H1 (cell line): ENCODE data around the gene WDFY3. TPM values are rescaled to one million over a fixed set of nuclear protein-coding genes. Genes with fewer than 3 reads are reported as not detected.
A peak's percentile ranks its signal among the peaks of the same experiment; 100 is the strongest.

Experiments used
- CTCF ChIA-PET: fragments of 300-600 bp; sonication (Branson Sonifier 250); formaldehyde crosslinking; loops from one replicate; lab custom pipeline; 2021; ENCODE audit not compliant: partially characterized antibody; lab: Charles Lee
- POLR2A ChIA-PET: fragments of 300-600 bp; sonication (Branson Sonifier 250); formaldehyde crosslinking; loops from one replicate; lab custom pipeline; 2021; ENCODE audit warnings: inconsistent platforms; ENCODE audit not compliant: partially characterized antibody; lab: Charles Lee
- DNase-seq, 2 experiments: peaks; one replicate each; pipeline versions ENCODE4 v3.0.0 to v3.0.0-alpha.2; 2010 to 2022; ENCODE audit warnings: low spot score in 2 of 2, low read depth in 1 of 2, mixed read lengths in 1 of 2
- FAIRE-seq: peaks from 2 replicates; lab custom pipeline; 2011; peaks lifted over from hg19 to GRCh38; lab: Jason Lieb, UNC
- H2AFZ ChIP-seq: 2 replicates; pipeline ENCODE4 v1.8.1; 2012; ENCODE audit warnings: low read length, inconsistent platforms
- H2AK5ac ChIP-seq: 2 replicates; pipeline ENCODE4 v1.6.1; 2013; ENCODE audit warnings: low read depth, low read length
- H2BK120ac ChIP-seq: replicated peaks from 2 replicates; pipeline ENCODE3; 2013; ENCODE audit warnings: low read depth, low read length, inconsistent platforms
- H2BK12ac ChIP-seq: 2 replicates; pipeline ENCODE4 v1.6.1; 2013; ENCODE audit warnings: low read depth, low read length
- H2BK15ac ChIP-seq: 2 replicates; pipeline ENCODE4 v1.6.1; 2013; ENCODE audit warnings: low read length
- H2BK20ac ChIP-seq: 2 replicates; pipeline ENCODE4 v1.6.1; 2013; ENCODE audit warnings: low read length
- H2BK5ac ChIP-seq: 2 replicates; pipeline ENCODE4 v1.6.1; 2013; ENCODE audit warnings: low read depth, low read length
- H3K14ac ChIP-seq: 2 replicates; pipeline ENCODE4 v1.6.1; 2013; ENCODE audit warnings: inconsistent platforms; ENCODE audit not compliant: insufficient read length
- H3K18ac ChIP-seq: 2 replicates; pipeline ENCODE4 v1.6.1; 2013; ENCODE audit warnings: low read length; ENCODE audit errors: extremely low read depth
- H3K23ac ChIP-seq: 2 replicates; pipeline ENCODE4 v1.6.1; 2013; ENCODE audit warnings: inconsistent platforms; ENCODE audit not compliant: insufficient read length
- H3K23me2 ChIP-seq: 2 replicates; pipeline ENCODE4 v1.6.1; 2013; ENCODE audit warnings: low read depth, low read length
- H3K27ac ChIP-seq: 2 replicates; pipeline ENCODE4 v1.6.1; 2011; ENCODE audit warnings: low read depth, low read length, inconsistent platforms
- H3K27me3 ChIP-seq, 4 experiments: replicated peaks in 1 of 4; 1 replicate in 1 of 4; 2 replicates in 3 of 4; pipeline versions ENCODE4 v1.6.1 to v1.8.1; 2011 to 2013; ENCODE audit warnings: low read length in 3 of 4, mild to moderate bottlenecking in 3 of 4, inconsistent platforms in 2 of 4, mixed read lengths in 2 of 4, moderate library complexity in 1 of 4; ENCODE audit not compliant: control insufficient read depth in 3 of 4, insufficient read depth in 3 of 4; ENCODE audit errors: extremely low read depth in 1 of 4
- H3K36me3 ChIP-seq, 4 experiments: 2 replicates each; pipeline versions ENCODE4 v1.6.1 to v1.8.1; 2011 to 2013; ENCODE audit warnings: mild to moderate bottlenecking in 4 of 4, low read length in 3 of 4, moderate library complexity in 2 of 4, control low read depth in 1 of 4, inconsistent platforms in 1 of 4; ENCODE audit not compliant: insufficient read depth in 4 of 4, control insufficient read depth in 2 of 4
- H3K4ac ChIP-seq: replicated peaks from 2 replicates; pipeline ENCODE3; 2013; ENCODE audit warnings: low read length, low read depth, mixed read lengths, inconsistent platforms; ENCODE audit not compliant: insufficient read length
- H3K4me1 ChIP-seq, 4 experiments: replicated peaks in 1 of 4; 1 replicate in 1 of 4; 2 replicates in 3 of 4; pipeline versions ENCODE4 v1.6.1 to v1.8.1; 2011 to 2013; ENCODE audit warnings: low read length in 3 of 4, inconsistent platforms in 2 of 4, mixed read lengths in 1 of 4; ENCODE audit not compliant: insufficient read depth in 4 of 4, control insufficient read depth in 3 of 4
- H3K4me2 ChIP-seq, 2 experiments: 2 replicates each; pipeline versions ENCODE4 v1.6.1 to v1.8.1; 2011 to 2013; ENCODE audit warnings: low read depth in 2 of 2, low read length in 2 of 2, control low read depth in 1 of 2, inconsistent platforms in 1 of 2, mild to moderate bottlenecking in 1 of 2; ENCODE audit not compliant: insufficient read depth in 1 of 2
- H3K4me3 ChIP-seq, 4 experiments: fragments of 200-600, 300-600 bp in 1 of 4; sonication (generic), shearing (Covaris generic), sonication (Bioruptor Twin) in 1 of 4; 2 replicates each; pipeline versions ENCODE4 v1.5.1 to v1.8.1; 2011 to 2016; ENCODE audit warnings: low read length in 4 of 4, low read depth in 3 of 4, control low read depth in 2 of 4, inconsistent platforms in 2 of 4, mild to moderate bottlenecking in 2 of 4, mixed read lengths in 1 of 4, moderate library complexity in 1 of 4; ENCODE audit not compliant: insufficient read depth in 2 of 4; ENCODE audit errors: extremely low read depth in 1 of 4
- H3K56ac ChIP-seq: replicated peaks from 2 replicates; pipeline ENCODE3; 2013; ENCODE audit warnings: low read depth, mild to moderate bottlenecking, mixed read lengths, low read length, inconsistent platforms; ENCODE audit not compliant: insufficient read length
- H3K79me1 ChIP-seq: 2 replicates; pipeline ENCODE4 v1.6.1; 2013; ENCODE audit warnings: low read depth, low read length, control low read depth
- H3K79me2 ChIP-seq, 2 experiments: 2 replicates each; pipeline versions ENCODE4 v1.6.1 to v1.8.1; 2012 to 2013; ENCODE audit warnings: low read length in 2 of 2, mild to moderate bottlenecking in 2 of 2, inconsistent platforms in 1 of 2; ENCODE audit not compliant: insufficient read depth in 2 of 2, control insufficient read depth in 1 of 2
- H3K9ac ChIP-seq, 4 experiments: replicated peaks in 1 of 4; 1 replicate in 1 of 4; 2 replicates in 3 of 4; pipeline versions ENCODE4 v1.6.1 to v1.8.1; 2011 to 2013; ENCODE audit warnings: low read depth in 3 of 4, low read length in 3 of 4, control low read depth in 2 of 4, mild to moderate bottlenecking in 2 of 4, moderate library complexity in 2 of 4, inconsistent platforms in 1 of 4; ENCODE audit errors: extremely low read depth in 1 of 4
- H3K9me3 ChIP-seq, 2 experiments: 2 replicates each; pipeline versions ENCODE4 v1.6.1 to v1.8.1; 2012 to 2013; ENCODE audit warnings: mild to moderate bottlenecking in 2 of 2, moderate library complexity in 2 of 2, control low read depth in 1 of 2, inconsistent platforms in 1 of 2, low read depth in 1 of 2, low read length in 1 of 2, mixed read lengths in 1 of 2; ENCODE audit not compliant: insufficient read depth in 2 of 2
- H4K20me1 ChIP-seq, 2 experiments: replicated peaks in 1 of 2; 2 replicates each; pipeline versions ENCODE3 to v1.8.1; 2011 to 2013; ENCODE audit warnings: inconsistent platforms in 2 of 2, low read length in 2 of 2, mild to moderate bottlenecking in 1 of 2; ENCODE audit not compliant: insufficient read depth in 2 of 2, control insufficient read depth in 1 of 2
- H4K5ac ChIP-seq: 2 replicates; pipeline ENCODE4 v1.6.1; 2013; ENCODE audit warnings: low read length, low read depth, mixed read lengths, inconsistent platforms; ENCODE audit not compliant: insufficient read length
- H4K8ac ChIP-seq: 2 replicates; pipeline ENCODE4 v1.8.0; 2013; ENCODE audit warnings: mild to moderate bottlenecking, moderate library complexity, low read length, inconsistent platforms; ENCODE audit not compliant: insufficient read depth; ENCODE audit errors: extremely low read depth
- H4K91ac ChIP-seq: replicated peaks from 2 replicates; pipeline ENCODE3; 2013; ENCODE audit warnings: low read length, mixed read lengths, inconsistent platforms; ENCODE audit not compliant: insufficient read length
- CEBPB ChIP-seq: IDR thresholded peaks from 2 replicates; pipeline ENCODE4 v1.6.1; 2012; ENCODE audit warnings: low read depth, low read length
- CTBP2 ChIP-seq: IDR thresholded peaks from 2 replicates; pipeline ENCODE4 v1.7.0; 2011; ENCODE audit warnings: borderline replicate concordance, mild to moderate bottlenecking, moderate library complexity, mixed read lengths, low read length; ENCODE audit not compliant: insufficient read depth, insufficient read length
- FOSL1 ChIP-seq: IDR thresholded peaks from 2 replicates; pipeline ENCODE4 v1.6.1; 2011; ENCODE audit warnings: mild to moderate bottlenecking, low read depth, low read length, moderate library complexity; ENCODE audit not compliant: insufficient read depth
- JUN ChIP-seq: IDR thresholded peaks from 2 replicates; pipeline ENCODE4 v1.6.1; 2011; ENCODE audit warnings: low read depth, mild to moderate bottlenecking, improper control_type of control experiment, low read length
- NANOG ChIP-seq: IDR thresholded peaks from 2 replicates; pipeline ENCODE4 v1.6.1; 2011; ENCODE audit warnings: low read length, low read depth, mild to moderate bottlenecking, inconsistent platforms; ENCODE audit not compliant: insufficient read depth, poor library complexity, severe bottlenecking
- PHF8 ChIP-seq: fragments of 200-600 bp; sonication (generic); conservative IDR thresholded peaks from 2 replicates; pipeline ENCODE4 v1.7.1; 2012; ENCODE audit warnings: low read depth, mild to moderate bottlenecking, inconsistent platforms, low read length, moderate library complexity
- RAD21 ChIP-seq, 2 experiments: IDR thresholded peaks in 1 of 2; conservative IDR thresholded peaks in 1 of 2; 2 replicates each; pipeline ENCODE4 v1.6.1; 2011; ENCODE audit warnings: low read depth in 2 of 2, low read length in 2 of 2, improper control_type of control experiment in 1 of 2, inconsistent platforms in 1 of 2, mild to moderate bottlenecking in 1 of 2, moderate library complexity in 1 of 2
- WGBS, 2 experiments: shearing (Covaris generic) in 1 of 2; methylation state at CpG; one replicate each; pipeline versions ENCODE4 v1.1.6 to v1.1.7; 2013 to 2015; ENCODE audit warnings: low lambda C conversion rate in 2 of 2, mixed read lengths in 2 of 2, inconsistent platforms in 1 of 2, low coverage in 1 of 2, missing lambda C conversion rate in 1 of 2; ENCODE audit not compliant: insufficient replicate concordance in 2 of 2, insufficient coverage in 1 of 2, insufficient read length in 1 of 2; ENCODE audit errors: extremely low coverage in 1 of 2, missing lambda C conversion rate in 1 of 2; 5-methylcytosine and 5-hydroxymethylcytosine counted together
- polyA plus RNA-seq, 7 experiments: library from polyadenylated mRNA; depleted of rRNA in 3 of 7; stranded (reverse) in 5 of 7; unstranded in 2 of 7; fragments of >200 nt in 5 of 7; fragments of 200-250 nt in 2 of 7; gene quantifications; 1 replicate in 5 of 7; 2 replicates in 1 of 7; 4 replicates in 1 of 7; pipeline versions ENCODE4 v1.2.1 to v1.2.3, GENCODE V29; 2011 to 2013; ENCODE audit warnings: missing spikeins in 2 of 7, mixed read lengths in 2 of 7
- total RNA-seq: library from RNA; stranded (reverse); fragmentation: NEBNext Ultra II Directional; extraction: Animal tissue kit (Norgen Biotek cat#: 25700); gene quantifications from 2 replicates; pipeline ENCODE4 v1.2.1, GENCODE V29; 2021
- TF ChIP-seq, protein P1 (sequence below), 3 experiments: IDR thresholded peaks; 1 replicate in 2 of 3; 2 replicates in 1 of 3; pipeline versions ENCODE4 v1.5.1 to v1.6.1; 2011; ENCODE audit warnings: low read length in 3 of 3, mild to moderate bottlenecking in 3 of 3, inconsistent platforms in 2 of 3, low read depth in 1 of 3, moderate library complexity in 1 of 3; ENCODE audit not compliant: insufficient read depth in 1 of 3; ENCODE audit errors: control extremely low read depth in 1 of 3

The WDFY3 gene
- total and polyA plus RNA-seq, 2 of the 8 experiments (the other 6 are each of a cell fraction or from before 2014, with no cell fraction given): 25.6 to 62.4 TPM

DNA sequence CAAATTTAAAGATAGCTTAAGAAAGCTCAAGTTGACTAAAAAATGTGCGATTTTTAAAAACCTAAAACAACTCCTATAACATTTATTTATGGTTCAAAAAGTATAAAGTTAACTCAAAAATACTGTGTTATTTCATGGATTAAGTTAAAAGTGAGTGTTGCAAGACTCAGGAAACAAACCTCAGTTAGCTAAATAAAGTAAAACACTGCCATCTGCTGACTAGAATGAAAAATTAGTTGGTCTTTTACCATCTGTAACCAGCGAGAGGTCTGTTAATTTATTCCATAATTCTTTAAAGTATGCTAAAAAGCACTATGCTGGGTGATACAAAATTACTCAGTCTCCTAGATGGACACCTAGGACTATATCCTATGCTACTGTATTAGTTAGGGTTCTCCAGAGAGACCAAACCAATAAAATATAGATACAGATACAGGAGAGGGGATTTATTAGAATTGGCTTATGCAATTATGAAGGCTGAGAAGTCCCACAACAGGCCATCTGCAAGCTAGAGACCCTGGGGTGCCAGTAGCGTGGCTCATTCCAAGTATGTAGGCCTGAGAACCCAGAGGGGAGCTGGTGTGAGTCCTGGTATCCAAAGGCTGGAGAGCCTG, 4.9 kb upstream of the WDFY3 start:
- H3K18ac ChIP-seq: no peak overlapping the region
- no peak for TF ChIP-seq PHF8
- peak; percentile 73 to 78 for TF ChIP-seq RAD21 (IDR thresholded peaks at IDR 0.05 in 1 of 2, conservative IDR thresholded peaks at IDR 0.05 in 1 of 2; ENCODE audit: low read depth in 2 of 2, low read length in 2 of 2)
- TF ChIP-seq CEBPB: peak; percentile 96
- no peak for TF ChIP-seq CTBP2
- no peak for TF ChIP-seq NANOG
- TF ChIP-seq, protein P1, sequence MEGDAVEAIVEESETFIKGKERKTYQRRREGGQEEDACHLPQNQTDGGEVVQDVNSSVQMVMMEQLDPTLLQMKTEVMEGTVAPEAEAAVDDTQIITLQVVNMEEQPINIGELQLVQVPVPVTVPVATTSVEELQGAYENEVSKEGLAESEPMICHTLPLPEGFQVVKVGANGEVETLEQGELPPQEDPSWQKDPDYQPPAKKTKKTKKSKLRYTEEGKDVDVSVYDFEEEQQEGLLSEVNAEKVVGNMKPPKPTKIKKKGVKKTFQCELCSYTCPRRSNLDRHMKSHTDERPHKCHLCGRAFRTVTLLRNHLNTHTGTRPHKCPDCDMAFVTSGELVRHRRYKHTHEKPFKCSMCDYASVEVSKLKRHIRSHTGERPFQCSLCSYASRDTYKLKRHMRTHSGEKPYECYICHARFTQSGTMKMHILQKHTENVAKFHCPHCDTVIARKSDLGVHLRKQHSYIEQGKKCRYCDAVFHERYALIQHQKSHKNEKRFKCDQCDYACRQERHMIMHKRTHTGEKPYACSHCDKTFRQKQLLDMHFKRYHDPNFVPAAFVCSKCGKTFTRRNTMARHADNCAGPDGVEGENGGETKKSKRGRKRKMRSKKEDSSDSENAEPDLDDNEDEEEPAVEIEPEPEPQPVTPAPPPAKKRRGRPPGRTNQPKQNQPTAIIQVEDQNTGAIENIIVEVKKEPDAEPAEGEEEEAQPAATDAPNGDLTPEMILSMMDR (IDR thresholded peaks at IDR 0.05; ENCODE audit: control extremely low read depth in 1 of 3, insufficient read depth in 1 of 3, low read depth in 1 of 3, low read length in 3 of 3): peak in 2 of 3 experiments; percentile 45 to 50; a peak in 2 of 4 replicates
- no peak for TF ChIP-seq JUN
- no peak for TF ChIP-seq FOSL1
- POLR2A ChIA-PET: interaction anchor here (0.7 kb wide), 1 partner anchor 193 kb away, joined by 3 read pairs; no protein-coding TSS in a partner anchor
- no peak overlapping the region for H2BK120ac ChIP-seq
- FAIRE-seq (peak; percentile 92), DNase-seq (no peak)
- H3K4ac ChIP-seq: no peak overlapping the region
- no peak overlapping the region for H3K4me2 ChIP-seq
- H2AK5ac ChIP-seq: no peak overlapping the region
- no peak overlapping the region for H3K9ac ChIP-seq
- H3K14ac ChIP-seq: no peak overlapping the region
- H3K36me3 ChIP-seq: no peaks in the 10 kb centered on the region
- no peaks in the 10 kb centered on the region for H3K79me2 ChIP-seq
- no peak overlapping the region for H2BK20ac ChIP-seq
- H4K91ac ChIP-seq: no peak overlapping the region
- peaks cover 4% of the 10 kb centered on the region; the same call in 1 of the 2 replicates for H3K23me2 ChIP-seq
- H3K4me3 ChIP-seq: no peak overlapping the region
- no peak overlapping the region for H2BK5ac ChIP-seq
- no peak overlapping the region for H3K27ac ChIP-seq
- no peak overlapping the region for H3K56ac ChIP-seq
- no peaks in the 10 kb centered on the region for H3K9me3 ChIP-seq
- H3K4me1 ChIP-seq: peaks cover 0 to 6% (median 4%) of the 10 kb centered on the region in 4 experiments; a peak in 2 of 7 replicates
- H3K23ac ChIP-seq: no peak overlapping the region
- H3K79me1 ChIP-seq: no peaks in the 10 kb centered on the region
- no peaks in the 10 kb centered on the region for H4K20me1 ChIP-seq
- H2BK12ac ChIP-seq: no peak overlapping the region
- WGBS, 2 experiments: 13% methylated on average over 3 of the region's 3 CpGs; no CpG with 5 or more reads in 1 of the 2 experiments
- H2BK15ac ChIP-seq: no peak overlapping the region
- H4K5ac ChIP-seq: no peak overlapping the region
- no peak overlapping the region for H4K8ac ChIP-seq
- H3K27me3 ChIP-seq: no peaks in the 10 kb centered on the region
- H2AFZ ChIP-seq: no peak overlapping the region
- CTCF ChIA-PET: interaction anchor here (0.6 to 2.7 kb wide), 39 partner anchors 11 to 721 kb away, joined by 3 to 35 read pairs (median 4); no protein-coding TSS in a partner anchor
